Keratinocyte (primary cell): Measurements from ENCODE around the gene GAL. TPM values are rescaled to one million over a fixed set of nuclear protein-coding genes. Genes with fewer than 3 reads are reported as not detected.

ENCODE experiments used
- DNase-seq: peaks from one replicate; pipeline ENCODE4 v3.0.0-alpha.2; 2011; ENCODE audit warnings: low read depth, missing footprints, low spot score
- FAIRE-seq: peaks from 2 replicates; lab custom pipeline; 2011; peaks lifted over from hg19 to GRCh38; lab: Jason Lieb, UNC
- H2AFZ ChIP-seq: 2 replicates; pipeline ENCODE4 v1.6.0; 2012; ENCODE audit warnings: low read length, control low read depth, inconsistent platforms; ENCODE audit not compliant: control insufficient read depth
- H3K27ac ChIP-seq: 2 replicates; pipeline ENCODE4 v1.5.1; 2011; ENCODE audit warnings: low read length; ENCODE audit not compliant: control insufficient read depth, insufficient read depth
- H3K27me3 ChIP-seq: 3 replicates; pipeline ENCODE4 v1.6.0; 2011; ENCODE audit warnings: low read length; ENCODE audit not compliant: control insufficient read depth, insufficient read depth; ENCODE audit errors: extremely low read depth
- H3K36me3 ChIP-seq, 2 experiments: 2 replicates in 1 of 2; 3 replicates in 1 of 2; pipeline ENCODE4 v1.5.1; 2011; ENCODE audit warnings: low read length in 2 of 2, mild to moderate bottlenecking in 1 of 2; ENCODE audit not compliant: control insufficient read depth in 2 of 2, insufficient read depth in 2 of 2; ENCODE audit errors: extremely low read depth in 1 of 2
- H3K4me1 ChIP-seq: 3 replicates; pipeline ENCODE4 v1.5.1; 2011; ENCODE audit warnings: low read length; ENCODE audit not compliant: control insufficient read depth, insufficient read depth; ENCODE audit errors: extremely low read depth
- H3K4me2 ChIP-seq: 3 replicates; pipeline ENCODE4 v1.6.0; 2011; ENCODE audit warnings: low read depth, low read length; ENCODE audit not compliant: control insufficient read depth, insufficient read depth; ENCODE audit errors: extremely low read depth
- H3K4me3 ChIP-seq, 3 experiments: fragments of 200-600 bp in 1 of 3; sonication (generic) in 1 of 3; 2 replicates in 2 of 3; 3 replicates in 1 of 3; pipeline ENCODE4 v1.5.1; 2011 to 2016; ENCODE audit warnings: low read length in 3 of 3, mild to moderate bottlenecking in 3 of 3, control low read depth in 2 of 3, inconsistent platforms in 1 of 3, low read depth in 1 of 3, mixed read lengths in 1 of 3, mixed run types in 1 of 3, moderate library complexity in 1 of 3; ENCODE audit not compliant: control insufficient read depth in 2 of 3, insufficient read depth in 2 of 3; ENCODE audit errors: extremely low read depth in 1 of 3
- H3K79me2 ChIP-seq: 2 replicates; pipeline ENCODE4 v1.6.0; 2012; ENCODE audit warnings: low read length; ENCODE audit not compliant: control insufficient read depth, insufficient read depth
- H3K9ac ChIP-seq: 3 replicates; pipeline ENCODE4 v1.6.0; 2011; ENCODE audit warnings: low read length; ENCODE audit not compliant: control insufficient read depth, insufficient read depth; ENCODE audit errors: extremely low read depth
- H3K9me1 ChIP-seq: 3 replicates; pipeline ENCODE4 v1.6.0; 2011; ENCODE audit warnings: low read length; ENCODE audit not compliant: control insufficient read depth, insufficient read depth; ENCODE audit errors: extremely low read depth
- H3K9me3 ChIP-seq: 2 replicates; pipeline ENCODE4 v1.5.1; 2012; ENCODE audit warnings: low read depth, low read length; ENCODE audit not compliant: control insufficient read depth
- H4K20me1 ChIP-seq: 3 replicates; pipeline ENCODE4 v1.6.0; 2011; ENCODE audit warnings: low read length; ENCODE audit not compliant: control insufficient read depth, insufficient read depth; ENCODE audit errors: extremely low read depth
- EZH2 ChIP-seq: IDR thresholded peaks from one replicate; pipeline ENCODE4 v1.6.1; 2012; ENCODE audit warnings: inconsistent platforms, mild to moderate bottlenecking, low read length, moderate library complexity
- dilution Hi-C: fragments of 300-500 bp; cut with MboI; formaldehyde crosslinking; loops from one replicate; pipeline ENCODE4 v1.7.0; 2020; ENCODE audit warnings: low sequenced_read_pairs; ENCODE audit not compliant: extremely low pct_ligation_motif_present
- polyA plus RNA-seq, 5 experiments: library from polyadenylated mRNA; depleted of rRNA in 3 of 5; stranded (reverse) in 3 of 5; stranded (forward) in 1 of 5; unstranded in 1 of 5; fragments of >200 nt; gene quantifications; 1 replicate in 1 of 5; 2 replicates in 3 of 5; 3 replicates in 1 of 5; pipeline versions ENCODE4 v1.2.1 to v1.2.3, GENCODE V29; 2011 to 2012; ENCODE audit warnings: missing spikeins in 2 of 5, low read depth in 1 of 5, low replicate concordance in 1 of 5
- TF ChIP-seq, protein P1 (sequence below), 3 experiments: IDR thresholded peaks in 1 of 3; conservative IDR thresholded peaks in 1 of 3; optimal IDR thresholded peaks in 1 of 3; 2 replicates in 2 of 3; 3 replicates in 1 of 3; pipeline versions ENCODE3 to v1.5.1; 2011; ENCODE audit warnings: low read length in 3 of 3, mild to moderate bottlenecking in 3 of 3, moderate library complexity in 2 of 3, control low read depth in 1 of 3, inconsistent platforms in 1 of 3; ENCODE audit not compliant: insufficient read depth in 2 of 3; ENCODE audit errors: extremely low read depth in 1 of 3

The GAL gene
- polyA plus RNA-seq, 1 donor (not counting 4 experiments of a cell fraction or from before 2014, with no cell fraction given): 2.2 TPM

GRCh38 chr11:68727783-68728182 lies 43.4 kb downstream of the GAL start:
- FAIRE-seq: no peak
- Histone ChIP-seq H3K27ac (no peak overlapping the region), H3K36me3 (no peaks in the 10 kb centered on the region)

DNA sequence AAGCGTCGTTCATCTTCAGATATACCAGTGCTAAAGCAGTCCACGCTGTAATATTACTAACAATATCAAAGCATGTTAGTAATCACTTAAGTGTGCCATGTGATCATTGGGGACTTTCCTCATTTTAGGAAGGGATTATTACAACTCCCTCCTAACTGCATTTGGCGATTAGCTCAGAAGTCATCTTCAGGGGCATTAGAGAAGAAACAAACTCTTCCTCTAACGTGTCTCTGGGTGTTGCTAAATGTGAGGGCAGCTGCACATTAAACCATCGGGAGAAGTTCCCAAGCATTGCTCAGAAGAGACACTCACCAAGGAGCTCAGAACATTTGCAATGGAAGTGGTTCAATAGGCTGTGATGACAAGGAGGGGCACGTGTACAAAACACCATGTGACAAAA lies 49.8 kb downstream of the GAL start:
- dilution Hi-C loops: no loop called here
- Histone ChIP-seq H3K4me2 (no peak overlapping the region), H3K27me3 (peaks cover 3% of the 10 kb centered on the region), H3K4me1 (no peaks in the 10 kb centered on the region), H2AFZ (no peak overlapping the region), H3K9me3 (no peaks in the 10 kb centered on the region), H3K79me2 (no peaks in the 10 kb centered on the region), H4K20me1 (no peaks in the 10 kb centered on the region), H3K27ac (no peak overlapping the region), H3K9me1 (no peaks in the 10 kb centered on the region), H3K4me3 (no peak overlapping the region), H3K36me3 (peaks cover 0 to 2% of the 10 kb centered on the region in 2 experiments), H3K9ac (no peak overlapping the region)
- FAIRE-seq (no peak), DNase-seq (no peak)
- TF ChIP-seq EZH2: no peak
- TF ChIP-seq, protein P1, sequence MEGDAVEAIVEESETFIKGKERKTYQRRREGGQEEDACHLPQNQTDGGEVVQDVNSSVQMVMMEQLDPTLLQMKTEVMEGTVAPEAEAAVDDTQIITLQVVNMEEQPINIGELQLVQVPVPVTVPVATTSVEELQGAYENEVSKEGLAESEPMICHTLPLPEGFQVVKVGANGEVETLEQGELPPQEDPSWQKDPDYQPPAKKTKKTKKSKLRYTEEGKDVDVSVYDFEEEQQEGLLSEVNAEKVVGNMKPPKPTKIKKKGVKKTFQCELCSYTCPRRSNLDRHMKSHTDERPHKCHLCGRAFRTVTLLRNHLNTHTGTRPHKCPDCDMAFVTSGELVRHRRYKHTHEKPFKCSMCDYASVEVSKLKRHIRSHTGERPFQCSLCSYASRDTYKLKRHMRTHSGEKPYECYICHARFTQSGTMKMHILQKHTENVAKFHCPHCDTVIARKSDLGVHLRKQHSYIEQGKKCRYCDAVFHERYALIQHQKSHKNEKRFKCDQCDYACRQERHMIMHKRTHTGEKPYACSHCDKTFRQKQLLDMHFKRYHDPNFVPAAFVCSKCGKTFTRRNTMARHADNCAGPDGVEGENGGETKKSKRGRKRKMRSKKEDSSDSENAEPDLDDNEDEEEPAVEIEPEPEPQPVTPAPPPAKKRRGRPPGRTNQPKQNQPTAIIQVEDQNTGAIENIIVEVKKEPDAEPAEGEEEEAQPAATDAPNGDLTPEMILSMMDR (optimal IDR thresholded peaks at IDR 0.05 in 1 of 3, IDR thresholded peaks at IDR 0.05 in 1 of 3, conservative IDR thresholded peaks at IDR 0.05 in 1 of 3; ENCODE audit: extremely low read depth in 1 of 3, insufficient read depth in 2 of 3, low read length in 3 of 3): no peak

More at GRCh38 chr11:68727783-68728182, 43.4 kb downstream of the GAL start:
- dilution Hi-C loops: no loop called here
- no peak overlapping the region for H3K4me3 ChIP-seq
- no peaks in the 10 kb centered on the region for H4K20me1 ChIP-seq
- H3K9me1 ChIP-seq: no peaks in the 10 kb centered on the region
- H2AFZ ChIP-seq: no peak overlapping the region
- no peaks in the 10 kb centered on the region for H3K4me1 ChIP-seq
- no peak overlapping the region for H3K9ac ChIP-seq
- H3K9me3 ChIP-seq: no peaks in the 10 kb centered on the region
- peaks cover 3% of the 10 kb centered on the region for H3K27me3 ChIP-seq
- H3K4me2 ChIP-seq: no peak overlapping the region
- TF ChIP-seq, protein P1 (optimal IDR thresholded peaks at IDR 0.05 in 1 of 3, IDR thresholded peaks at IDR 0.05 in 1 of 3, conservative IDR thresholded peaks at IDR 0.05 in 1 of 3; ENCODE audit: extremely low read depth in 1 of 3, insufficient read depth in 2 of 3, low read length in 3 of 3): no peak
- TF ChIP-seq EZH2: no peak
- H3K79me2 ChIP-seq: no peaks in the 10 kb centered on the region
- no peak for DNase-seq
